Measurements from ENCODE around the gene CD9.

CD9 gene

GRCh38 chr12:6265038-6265405 is 64.8 kb downstream of the CD9 start:
- Histone ChIP-seq H3K4me3 (ENCODE audit: severe bottlenecking) (no peak overlapping the region), H3K27ac (ENCODE audit: poor library complexity, severe bottlenecking) (no peak overlapping the region), H3K27me3 (ENCODE audit: insufficient read depth, poor library complexity, severe bottlenecking) (no peaks in the 10 kb centered on the region), H3K4me1 (ENCODE audit: insufficient read depth, poor library complexity, severe bottlenecking) (peaks cover 6% of the 10 kb centered on the region), H3K36me3 (ENCODE audit: low read depth) (no peaks in the 10 kb centered on the region), H3K9me3 (ENCODE audit: severe bottlenecking) (no peaks in the 10 kb centered on the region)
- no peak for ATAC-seq (ENCODE audit: low read depth)
- DNase-seq (ENCODE audit: low spot score) = no peak
- no peak for TF ChIP-seq CTCF (IDR thresholded peaks at IDR 0.05; ENCODE audit: poor library complexity, severe bottlenecking)

- no peak for TF ChIP-seq CTCF (IDR thresholded peaks at IDR 0.05; ENCODE audit: poor library complexity, severe bottlenecking)
- no peaks in the 10 kb centered on the region for H3K27me3 ChIP-seq (ENCODE audit: insufficient read depth, poor library complexity, severe bottlenecking)
- DNase-seq (ENCODE audit: low spot score) (no peak), ATAC-seq (ENCODE audit: low read depth) (no peak)
- H3K4me3 ChIP-seq (ENCODE audit: severe bottlenecking) = no peak overlapping the region
- H3K36me3 ChIP-seq (ENCODE audit: low read depth) = no peaks in the 10 kb centered on the region
- peaks cover 6% of the 10 kb centered on the region for H3K4me1 ChIP-seq (ENCODE audit: insufficient read depth, poor library complexity, severe bottlenecking)
- H3K27ac ChIP-seq (ENCODE audit: poor library complexity, severe bottlenecking) = no peak overlapping the region
- H3K9me3 ChIP-seq (ENCODE audit: severe bottlenecking) = no peaks in the 10 kb centered on the region
These were observed 66.4 kb downstream of the CD9 start for GRCh38 chr12:6266541-6266966.

GRCh38 chr12:6266971-6267721 is 66.9 kb downstream of the CD9 start:
- peak; percentile 50; the same call in 2 of the 3 replicates for ATAC-seq (ENCODE audit: low read depth)
- Histone ChIP-seq H3K4me1 (ENCODE audit: insufficient read depth, poor library complexity, severe bottlenecking) (peaks cover 12% of the 10 kb centered on the region), H3K4me3 (ENCODE audit: severe bottlenecking) (no peak overlapping the region), H3K9me3 (ENCODE audit: severe bottlenecking) (no peaks in the 10 kb centered on the region), H3K36me3 (ENCODE audit: low read depth) (no peaks in the 10 kb centered on the region), H3K27ac (ENCODE audit: poor library complexity, severe bottlenecking) (peak overlapping the region; percentile 21), H3K27me3 (ENCODE audit: insufficient read depth, poor library complexity, severe bottlenecking) (no peaks in the 10 kb centered on the region)
- TF ChIP-seq CTCF (IDR thresholded peaks at IDR 0.05; ENCODE audit: poor library complexity, severe bottlenecking) = no peak
- DNase-seq (ENCODE audit: low spot score) = no peak

GRCh38 chr12:6268484-6269157 is 68.4 kb downstream of the CD9 start:
- no peak for DNase-seq (ENCODE audit: low spot score)
- H3K9me3 ChIP-seq (ENCODE audit: severe bottlenecking) = no peaks in the 10 kb centered on the region
- no peak for TF ChIP-seq CTCF (IDR thresholded peaks at IDR 0.05; ENCODE audit: poor library complexity, severe bottlenecking)
- H3K36me3 ChIP-seq (ENCODE audit: low read depth) = no peaks in the 10 kb centered on the region
- peaks cover 24% of the 10 kb centered on the region for H3K4me1 ChIP-seq (ENCODE audit: insufficient read depth, poor library complexity, severe bottlenecking)
- no peak overlapping the region for H3K4me3 ChIP-seq (ENCODE audit: severe bottlenecking)
- no peak overlapping the region for H3K27ac ChIP-seq (ENCODE audit: poor library complexity, severe bottlenecking)
- no peaks in the 10 kb centered on the region for H3K27me3 ChIP-seq (ENCODE audit: insufficient read depth, poor library complexity, severe bottlenecking)
- ATAC-seq (ENCODE audit: low read depth) = no peak

GRCh38 chr12:6269986-6270385 is 69.8 kb downstream of the CD9 start:
- H3K36me3 ChIP-seq (ENCODE audit: low read depth) = no peaks in the 10 kb centered on the region

More at GRCh38 chr12:6269986-6270385, 69.8 kb downstream of the CD9 start:
- Histone ChIP-seq H3K27ac (ENCODE audit: poor library complexity, severe bottlenecking) (no peak overlapping the region), H3K27me3 (ENCODE audit: insufficient read depth, poor library complexity, severe bottlenecking) (no peaks in the 10 kb centered on the region), H3K4me3 (ENCODE audit: severe bottlenecking) (no peak overlapping the region), H3K4me1 (ENCODE audit: insufficient read depth, poor library complexity, severe bottlenecking) (peaks cover 31% of the 10 kb centered on the region), H3K9me3 (ENCODE audit: severe bottlenecking) (no peaks in the 10 kb centered on the region)
- no peak for TF ChIP-seq CTCF (IDR thresholded peaks at IDR 0.05; ENCODE audit: poor library complexity, severe bottlenecking)
- ATAC-seq (ENCODE audit: low read depth) = no peak
- no peak for DNase-seq (ENCODE audit: low spot score)
